Stimulated activated CD8-positive, alpha-beta memory T cell treated with anti-CD3 and anti-CD28 coated beads, Interleukin-15, amount 100 ng/mL, for 24 hours (primary cell): ENCODE measurements around the gene LILRA2.
"Not testable (repeated sequence)": the region's sequence is repeated elsewhere in the genome, so short reads cannot be mapped to it uniquely, and the experiment has no call there.

Experiments used
- DNase-seq: peaks from one replicate; pipeline ENCODE4 v3.0.0-alpha.2; 2020; ENCODE audit warnings: low read depth

Gene LILRA2

GRCh38 chr19:54573330-54573872 is at the start of gene LILRA2:
TSS of gene LILRA2 (plus strand) at chr19:54573790. CDS start at chr19:54573879, 89 bp downstream.
- DNase-seq: no peak

GRCh38 chr19:54525636-54526035 is 48.0 kb upstream of the LILRA2 start:
- no peak for DNase-seq

- DNase-seq: no peak
Observed at GRCh38 chr19:54526972-54527371, 46.6 kb upstream of the LILRA2 start.

- DNase-seq: no peak
Observed at GRCh38 chr19:54530866-54531265, 42.7 kb upstream of the LILRA2 start.

- DNase-seq: no peak
Observed at GRCh38 chr19:54532528-54532927, 41.1 kb upstream of the LILRA2 start.

- no peak for DNase-seq
Observed at GRCh38 chr19:54533476-54533875, 40.1 kb upstream of the LILRA2 start.

- DNase-seq: no peak
Observed at GRCh38 chr19:54534156-54534555, 39.4 kb upstream of the LILRA2 start.

- no peak for DNase-seq
Observed at GRCh38 chr19:54535601-54536000, 38.0 kb upstream of the LILRA2 start.

GRCh38 chr19:54536956-54537355 is 36.6 kb upstream of the LILRA2 start:
- DNase-seq: no peak

GRCh38 chr19:54541712-54542111 is 31.9 kb upstream of the LILRA2 start:
- no peak for DNase-seq

- DNase-seq: no peak
Observed at GRCh38 chr19:54548806-54549205, 24.8 kb upstream of the LILRA2 start.

GRCh38 chr19:54549224-54549623 is 24.4 kb upstream of the LILRA2 start:
- no peak for DNase-seq

- DNase-seq: no peak
Observed at GRCh38 chr19:54551293-54551692, 22.3 kb upstream of the LILRA2 start.

- DNase-seq: no peak
Observed at GRCh38 chr19:54551950-54552912, 21.4 kb upstream of the LILRA2 start.

GRCh38 chr19:54552913-54553310 is 20.7 kb upstream of the LILRA2 start:
- DNase-seq: no peak

- DNase-seq: no peak
Observed at GRCh38 chr19:54554006-54554405, 19.6 kb upstream of the LILRA2 start.

- no peak for DNase-seq
Observed at GRCh38 chr19:54554896-54555295, 18.7 kb upstream of the LILRA2 start.

- DNase-seq: no peak
Observed at GRCh38 chr19:54556194-54556593, 17.4 kb upstream of the LILRA2 start.

- DNase-seq: no peak
Observed at GRCh38 chr19:54558339-54558738, 15.3 kb upstream of the LILRA2 start.

- no peak for DNase-seq
Observed at GRCh38 chr19:54560881-54561385, 12.7 kb upstream of the LILRA2 start.

GRCh38 chr19:54561840-54562239 is 11.8 kb upstream of the LILRA2 start:
- DNase-seq: no peak

- not testable (repeated sequence) for DNase-seq
Observed at GRCh38 chr19:54563206-54563605, 10.4 kb upstream of the LILRA2 start.

- no peak for DNase-seq
Observed at GRCh38 chr19:54570316-54570715, 3.3 kb upstream of the LILRA2 start.
